OCI-LY1 (cell line): ENCODE data around the gene FZR1.

ENCODE experiments used
- H2AFZ ChIP-seq: fragments of 200-600 bp; sonication (generic), shearing (Covaris generic); 2 replicates; pipeline ENCODE4 v1.6.0; 2014; ENCODE audit warnings: antibody characterized with exemption, mild to moderate bottlenecking, low read length
- H3F3A ChIP-seq: fragments of 200-600 bp; sonication (generic), shearing (Covaris generic); 2 replicates; pipeline ENCODE4 v1.6.0; 2014; ENCODE audit warnings: mild to moderate bottlenecking, antibody characterized with exemption, low read length, moderate library complexity; ENCODE audit not compliant: insufficient read depth
- H3K27ac ChIP-seq: fragments of 200-600 bp; sonication (generic); 2 replicates; pipeline ENCODE4 v1.5.1; 2014; ENCODE audit warnings: low read length, mixed run types, mild to moderate bottlenecking, low read depth; ENCODE audit not compliant: poor library complexity, severe bottlenecking
- H3K27me3 ChIP-seq: fragments of 200-600 bp; sonication (generic); 2 replicates; pipeline ENCODE4 v1.6.0; 2014; ENCODE audit warnings: antibody characterized with exemption, mild to moderate bottlenecking, low read length, moderate library complexity; ENCODE audit not compliant: insufficient read depth
- H3K36me3 ChIP-seq: fragments of 200-600 bp; sonication (generic); 2 replicates; pipeline ENCODE4 v1.6.1; 2014; ENCODE audit warnings: mild to moderate bottlenecking, antibody characterized with exemption, low read length, moderate library complexity, mixed read lengths; ENCODE audit not compliant: insufficient read depth
- H3K4me1 ChIP-seq: fragments of 200-600 bp; sonication (generic); 2 replicates; pipeline ENCODE4 v1.5.1; 2014; ENCODE audit warnings: mild to moderate bottlenecking, low read length, moderate library complexity; ENCODE audit not compliant: insufficient read depth, severe bottlenecking
- H3K4me2 ChIP-seq: fragments of 200-600 bp; sonication (generic), shearing (Covaris generic); 2 replicates; pipeline ENCODE4 v1.6.1; 2014; ENCODE audit warnings: low read length
- H3K4me3 ChIP-seq: fragments of 200-600 bp; sonication (generic); 2 replicates; pipeline ENCODE4 v1.5.1; 2014; ENCODE audit warnings: low read length, low read depth, mild to moderate bottlenecking, mixed read lengths; ENCODE audit not compliant: poor library complexity, severe bottlenecking
- H3K79me2 ChIP-seq: fragments of 200-600 bp; shearing (Covaris generic); 2 replicates; pipeline ENCODE4 v1.6.1; 2016; ENCODE audit warnings: mixed run types, low read length, mixed read lengths; ENCODE audit not compliant: insufficient read depth
- H3K9ac ChIP-seq: fragments of 200-600 bp; sonication (generic), shearing (Covaris generic); 2 replicates; pipeline ENCODE4 v1.6.1; 2014; ENCODE audit warnings: mild to moderate bottlenecking, low read length, mixed read lengths
- H3K9me2 ChIP-seq: fragments of 200-600 bp; sonication (generic), shearing (Covaris generic); 2 replicates; pipeline ENCODE4 v1.6.1; 2014; ENCODE audit warnings: low read depth, mild to moderate bottlenecking, low read length, mixed read lengths
- H3K9me3 ChIP-seq: fragments of 200-600 bp; shearing (Covaris generic); 2 replicates; pipeline ENCODE4 v1.6.1; 2014; ENCODE audit warnings: low read length, mixed read lengths
- H4K20me1 ChIP-seq: fragments of 200-600 bp; sonication (generic), shearing (Covaris generic); 2 replicates; pipeline ENCODE4 v1.6.0; 2016; ENCODE audit warnings: mild to moderate bottlenecking, low read length; ENCODE audit not compliant: insufficient read depth
- EZH2 ChIP-seq: fragments of 200-600 bp; sonication (generic), shearing (Covaris generic); IDR thresholded peaks from 2 replicates; pipeline ENCODE4 v1.8.0; 2017; ENCODE audit warnings: borderline replicate concordance, mixed run types, mild to moderate bottlenecking, antibody characterized with exemption, low read length, moderate library complexity, mixed read lengths
- TF ChIP-seq, protein P1 (sequence below): fragments of 200-600 bp; sonication (generic), shearing (Covaris generic); IDR thresholded peaks from 2 replicates; pipeline ENCODE4 v1.5.1; 2017; ENCODE audit warnings: mild to moderate bottlenecking, antibody characterized with exemption, low read length, moderate library complexity, mixed read lengths

Gene FZR1

DNA sequence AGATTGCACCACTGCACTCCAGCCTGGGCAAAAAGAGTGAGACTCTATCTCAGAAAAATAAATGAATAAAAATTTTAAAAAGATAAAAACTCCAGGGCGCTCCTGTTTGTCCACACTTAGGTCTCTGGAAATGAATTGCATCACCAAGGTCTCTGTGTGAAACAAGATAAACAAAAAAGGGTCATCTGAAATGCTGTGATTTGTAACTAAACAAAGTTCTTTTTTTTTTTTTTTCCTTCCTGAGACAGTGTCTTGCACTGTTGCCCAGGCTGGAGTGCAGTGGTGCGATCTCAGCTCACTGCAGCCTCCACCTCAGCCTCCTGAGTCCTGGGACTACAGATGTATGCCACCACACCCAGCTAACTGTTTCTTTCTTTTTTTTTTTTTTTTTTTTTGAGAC is 11.5 kb downstream of the FZR1 start:
- Histone ChIP-seq H4K20me1 (no peaks in the 10 kb centered on the region), H3K27me3 (no peaks in the 10 kb centered on the region), H3K79me2 (no peaks in the 10 kb centered on the region), H3K9me3 (no peaks in the 10 kb centered on the region), H3K4me1 (peaks cover 17% of the 10 kb centered on the region), H3K9ac (no peak overlapping the region), H3K4me3 (no peak overlapping the region), H3K27ac (peak overlapping the region; percentile 92), H3F3A (no peaks in the 10 kb centered on the region), H2AFZ (no peak overlapping the region), H3K36me3 (peaks cover 20% of the 10 kb centered on the region; the same call in 1 of the 2 replicates), H3K9me2 (no peaks in the 10 kb centered on the region), H3K4me2 (no peak overlapping the region)
- TF ChIP-seq, protein P1, sequence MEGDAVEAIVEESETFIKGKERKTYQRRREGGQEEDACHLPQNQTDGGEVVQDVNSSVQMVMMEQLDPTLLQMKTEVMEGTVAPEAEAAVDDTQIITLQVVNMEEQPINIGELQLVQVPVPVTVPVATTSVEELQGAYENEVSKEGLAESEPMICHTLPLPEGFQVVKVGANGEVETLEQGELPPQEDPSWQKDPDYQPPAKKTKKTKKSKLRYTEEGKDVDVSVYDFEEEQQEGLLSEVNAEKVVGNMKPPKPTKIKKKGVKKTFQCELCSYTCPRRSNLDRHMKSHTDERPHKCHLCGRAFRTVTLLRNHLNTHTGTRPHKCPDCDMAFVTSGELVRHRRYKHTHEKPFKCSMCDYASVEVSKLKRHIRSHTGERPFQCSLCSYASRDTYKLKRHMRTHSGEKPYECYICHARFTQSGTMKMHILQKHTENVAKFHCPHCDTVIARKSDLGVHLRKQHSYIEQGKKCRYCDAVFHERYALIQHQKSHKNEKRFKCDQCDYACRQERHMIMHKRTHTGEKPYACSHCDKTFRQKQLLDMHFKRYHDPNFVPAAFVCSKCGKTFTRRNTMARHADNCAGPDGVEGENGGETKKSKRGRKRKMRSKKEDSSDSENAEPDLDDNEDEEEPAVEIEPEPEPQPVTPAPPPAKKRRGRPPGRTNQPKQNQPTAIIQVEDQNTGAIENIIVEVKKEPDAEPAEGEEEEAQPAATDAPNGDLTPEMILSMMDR, result no peak
- no peak for TF ChIP-seq EZH2

GRCh38 chr19:3518255-3518654 is 12.1 kb downstream of the FZR1 start:
- H3K4me2 ChIP-seq, result no peak overlapping the region
- no peaks in the 10 kb centered on the region for H3F3A ChIP-seq
- H3K27ac ChIP-seq, result peak overlapping the region; percentile 14
- H3K9me2 ChIP-seq, result no peaks in the 10 kb centered on the region
- no peaks in the 10 kb centered on the region for H3K27me3 ChIP-seq
- TF ChIP-seq EZH2, result no peak
- TF ChIP-seq, protein P1, result no peak
- no peaks in the 10 kb centered on the region for H3K9me3 ChIP-seq
- no peak overlapping the region for H3K9ac ChIP-seq
- peaks cover 25% of the 10 kb centered on the region; the same call in 1 of the 2 replicates for H3K36me3 ChIP-seq
- peaks cover 17% of the 10 kb centered on the region for H3K4me1 ChIP-seq
- H3K4me3 ChIP-seq, result no peak overlapping the region
- no peaks in the 10 kb centered on the region for H4K20me1 ChIP-seq
- H3K79me2 ChIP-seq, result no peaks in the 10 kb centered on the region
- H2AFZ ChIP-seq, result no peak overlapping the region

- TF ChIP-seq, protein P1, result no peak
- TF ChIP-seq EZH2, result no peak
- H3K79me2 ChIP-seq, result no peaks in the 10 kb centered on the region
- peak overlapping the region; percentile 14 for H3K27ac ChIP-seq
- peaks cover 17% of the 10 kb centered on the region for H3K4me1 ChIP-seq
- H3F3A ChIP-seq, result no peaks in the 10 kb centered on the region
- H3K9ac ChIP-seq, result no peak overlapping the region
- no peak overlapping the region for H3K4me3 ChIP-seq
- H4K20me1 ChIP-seq, result no peaks in the 10 kb centered on the region
- H3K27me3 ChIP-seq, result no peaks in the 10 kb centered on the region
- no peaks in the 10 kb centered on the region for H3K9me2 ChIP-seq
- no peaks in the 10 kb centered on the region for H3K9me3 ChIP-seq
- no peak overlapping the region for H3K4me2 ChIP-seq
- no peak overlapping the region for H2AFZ ChIP-seq
- peaks cover 25% of the 10 kb centered on the region; the same call in 1 of the 2 replicates for H3K36me3 ChIP-seq
These were observed 12.5 kb downstream of the FZR1 start for GRCh38 chr19:3518659-3519058.
